ENCODE data around the gene ARHGAP4.

Gene ARHGAP4

GRCh38 chrX:153959649-153960048 lies 33.6 kb upstream of the ARHGAP4 start:
- H3K4me3 ChIP-seq (ENCODE audit: low read depth, low read length, poor library complexity, severe bottlenecking) = no peak overlapping the region
- no peak overlapping the region for H3K9ac ChIP-seq (ENCODE audit: low read length)
- TF ChIP-seq, protein P1, sequence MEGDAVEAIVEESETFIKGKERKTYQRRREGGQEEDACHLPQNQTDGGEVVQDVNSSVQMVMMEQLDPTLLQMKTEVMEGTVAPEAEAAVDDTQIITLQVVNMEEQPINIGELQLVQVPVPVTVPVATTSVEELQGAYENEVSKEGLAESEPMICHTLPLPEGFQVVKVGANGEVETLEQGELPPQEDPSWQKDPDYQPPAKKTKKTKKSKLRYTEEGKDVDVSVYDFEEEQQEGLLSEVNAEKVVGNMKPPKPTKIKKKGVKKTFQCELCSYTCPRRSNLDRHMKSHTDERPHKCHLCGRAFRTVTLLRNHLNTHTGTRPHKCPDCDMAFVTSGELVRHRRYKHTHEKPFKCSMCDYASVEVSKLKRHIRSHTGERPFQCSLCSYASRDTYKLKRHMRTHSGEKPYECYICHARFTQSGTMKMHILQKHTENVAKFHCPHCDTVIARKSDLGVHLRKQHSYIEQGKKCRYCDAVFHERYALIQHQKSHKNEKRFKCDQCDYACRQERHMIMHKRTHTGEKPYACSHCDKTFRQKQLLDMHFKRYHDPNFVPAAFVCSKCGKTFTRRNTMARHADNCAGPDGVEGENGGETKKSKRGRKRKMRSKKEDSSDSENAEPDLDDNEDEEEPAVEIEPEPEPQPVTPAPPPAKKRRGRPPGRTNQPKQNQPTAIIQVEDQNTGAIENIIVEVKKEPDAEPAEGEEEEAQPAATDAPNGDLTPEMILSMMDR (IDR thresholded peaks at IDR 0.05; ENCODE audit: low read length) = no peak
- TF ChIP-seq EZH2 (IDR thresholded peaks at IDR 0.05; ENCODE audit: borderline replicate concordance, low read length) = no peak
- no peak overlapping the region for H3K4me2 ChIP-seq (ENCODE audit: low read length)
- H3K36me3 ChIP-seq (ENCODE audit: insufficient read depth, low read length) = peaks cover 98% of the 10 kb centered on the region
- no peaks in the 10 kb centered on the region for H3F3A ChIP-seq (ENCODE audit: insufficient read depth, low read length)
- H3K27ac ChIP-seq (ENCODE audit: low read depth, low read length, poor library complexity, severe bottlenecking) = no peak overlapping the region
- no peaks in the 10 kb centered on the region for H4K20me1 ChIP-seq (ENCODE audit: insufficient read depth, low read length)
- peaks cover 1% of the 10 kb centered on the region; the same call in 1 of the 2 replicates for H3K79me2 ChIP-seq (ENCODE audit: insufficient read depth, low read length)
- H3K9me3 ChIP-seq (ENCODE audit: low read length) = no peaks in the 10 kb centered on the region
- no peaks in the 10 kb centered on the region for H3K27me3 ChIP-seq (ENCODE audit: insufficient read depth, low read length)
- no peaks in the 10 kb centered on the region for H3K4me1 ChIP-seq (ENCODE audit: insufficient read depth, low read length, severe bottlenecking)
- H2AFZ ChIP-seq (ENCODE audit: low read length) = no peak overlapping the region
- H3K9me2 ChIP-seq (ENCODE audit: low read depth, low read length) = no peaks in the 10 kb centered on the region

DNA sequence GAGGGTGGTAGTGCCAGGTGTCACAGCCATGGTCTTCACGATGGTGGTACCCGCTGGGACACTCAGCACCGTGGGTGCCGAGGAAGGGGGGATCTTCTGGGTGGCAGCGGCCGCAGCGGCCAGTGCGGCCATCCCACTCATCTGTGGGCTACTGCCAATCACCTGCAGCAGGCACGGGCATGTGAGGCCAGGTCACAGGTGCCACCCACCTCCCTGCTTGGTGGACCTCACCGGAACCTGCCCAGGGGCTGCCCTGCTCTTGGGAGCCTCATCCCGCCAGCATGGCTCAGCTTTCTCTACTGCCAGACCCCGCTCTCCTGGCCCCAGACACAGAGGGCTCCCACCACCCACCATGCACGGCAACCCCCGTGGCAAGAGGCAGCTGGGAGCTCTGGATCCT lies 32.5 kb upstream of the ARHGAP4 start:
- Histone ChIP-seq H3K79me2 (ENCODE audit: insufficient read depth, low read length) (no peaks in the 10 kb centered on the region), H3K9me2 (ENCODE audit: low read depth, low read length) (no peaks in the 10 kb centered on the region), H4K20me1 (ENCODE audit: insufficient read depth, low read length) (no peaks in the 10 kb centered on the region), H3K4me1 (ENCODE audit: insufficient read depth, low read length, severe bottlenecking) (no peaks in the 10 kb centered on the region), H3K36me3 (ENCODE audit: insufficient read depth, low read length) (peaks cover 98% of the 10 kb centered on the region), H3K9ac (ENCODE audit: low read length) (no peak overlapping the region), H3K27me3 (ENCODE audit: insufficient read depth, low read length) (no peaks in the 10 kb centered on the region), H3K4me3 (ENCODE audit: low read depth, low read length, poor library complexity, severe bottlenecking) (no peak overlapping the region), H3K9me3 (ENCODE audit: low read length) (no peaks in the 10 kb centered on the region), H3K27ac (ENCODE audit: low read depth, low read length, poor library complexity, severe bottlenecking) (no peak overlapping the region), H2AFZ (ENCODE audit: low read length) (no peak overlapping the region), H3K4me2 (ENCODE audit: low read length) (no peak overlapping the region), H3F3A (ENCODE audit: insufficient read depth, low read length) (no peaks in the 10 kb centered on the region)
- TF ChIP-seq EZH2 (IDR thresholded peaks at IDR 0.05; ENCODE audit: borderline replicate concordance, low read length) = no peak
- TF ChIP-seq, protein P1 (IDR thresholded peaks at IDR 0.05; ENCODE audit: low read length) = no peak

DNA sequence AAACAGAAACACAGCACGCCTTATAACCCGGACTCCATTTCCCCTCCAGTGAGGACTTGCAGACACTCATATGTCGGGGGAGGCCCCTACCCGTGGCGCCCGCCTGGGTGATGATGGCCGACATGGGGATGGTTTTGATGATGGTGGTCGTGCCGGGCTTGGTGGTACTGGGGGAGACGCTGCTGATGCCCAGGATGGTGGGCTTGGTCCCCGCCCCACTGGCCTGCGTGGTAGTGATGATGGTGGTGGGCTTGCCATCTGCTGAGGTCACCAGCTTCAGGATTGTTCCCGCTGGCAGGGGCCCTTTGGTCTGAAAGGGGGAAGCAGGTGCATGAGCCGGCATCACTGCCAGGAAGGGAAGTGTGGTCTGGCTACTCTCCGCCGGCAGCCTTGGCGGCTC lies 31.2 kb upstream of the ARHGAP4 start:
- H3K4me3 ChIP-seq (ENCODE audit: low read depth, low read length, poor library complexity, severe bottlenecking) = no peak overlapping the region
- H3F3A ChIP-seq (ENCODE audit: insufficient read depth, low read length) = no peaks in the 10 kb centered on the region
- H3K9me2 ChIP-seq (ENCODE audit: low read depth, low read length) = no peaks in the 10 kb centered on the region
- no peaks in the 10 kb centered on the region for H3K9me3 ChIP-seq (ENCODE audit: low read length)
- H3K36me3 ChIP-seq (ENCODE audit: insufficient read depth, low read length) = peaks cover 97% of the 10 kb centered on the region
- H4K20me1 ChIP-seq (ENCODE audit: insufficient read depth, low read length) = no peaks in the 10 kb centered on the region
- H3K4me1 ChIP-seq (ENCODE audit: insufficient read depth, low read length, severe bottlenecking) = no peaks in the 10 kb centered on the region
- H3K27ac ChIP-seq (ENCODE audit: low read depth, low read length, poor library complexity, severe bottlenecking) = no peak overlapping the region
- no peak overlapping the region for H2AFZ ChIP-seq (ENCODE audit: low read length)
- H3K27me3 ChIP-seq (ENCODE audit: insufficient read depth, low read length) = no peaks in the 10 kb centered on the region
- TF ChIP-seq EZH2 (IDR thresholded peaks at IDR 0.05; ENCODE audit: borderline replicate concordance, low read length) = no peak
- TF ChIP-seq, protein P1 (IDR thresholded peaks at IDR 0.05; ENCODE audit: low read length) = no peak
- no peak overlapping the region for H3K4me2 ChIP-seq (ENCODE audit: low read length)
- H3K79me2 ChIP-seq (ENCODE audit: insufficient read depth, low read length) = no peaks in the 10 kb centered on the region
- no peak overlapping the region for H3K9ac ChIP-seq (ENCODE audit: low read length)
